ENCODE results near the gene CPA1. TPM values are rescaled to one million over a fixed set of nuclear protein-coding genes. Genes with fewer than 3 reads are reported as not detected.

The CPA1 gene
- total RNA-seq, 1 donor from 2014 or later = not detected

GRCh38 chr7:130352194-130353074 is 27.9 kb upstream of the CPA1 start:
- peak; percentile 67 for DNase-seq (ENCODE audit: low spot score)
- intact Hi-C loops (cut with DNase I) = loop anchor here (5.0 kb wide), 2 partner anchors 75 to 140 kb away; partner anchors contain the start of gene MEST

- intact Hi-C loops (cut with DNase I) = loop anchor here (5.0 kb wide), 2 partner anchors 76 to 139 kb away; partner anchors contain the start of gene MEST
- peak; percentile 71 for DNase-seq (ENCODE audit: low spot score)
Measured at GRCh38 chr7:130353196-130353595, 27.1 kb upstream of the CPA1 start.

GRCh38 chr7:130356121-130356875 is 24.0 kb upstream of the CPA1 start:
- DNase-seq (ENCODE audit: low spot score) = peak; percentile 85
- intact Hi-C loops (cut with DNase I) = no loop called here

GRCh38 chr7:130356876-130357611 is 23.2 kb upstream of the CPA1 start:
- DNase-seq (ENCODE audit: low spot score) = peak; percentile 70
- intact Hi-C loops (cut with DNase I) = no loop called here

- DNase-seq (ENCODE audit: low spot score) = no peak
- intact Hi-C loops (cut with DNase I) = no loop called here
Measured at GRCh38 chr7:130358471-130358870, 21.8 kb upstream of the CPA1 start.

GRCh38 chr7:130359276-130359857 is 20.9 kb upstream of the CPA1 start:
- peak; percentile 49 for DNase-seq (ENCODE audit: low spot score)
- intact Hi-C loops (cut with DNase I) = no loop called here

GRCh38 chr7:130360518-130360917 is 19.8 kb upstream of the CPA1 start:
- peak; percentile 3 for DNase-seq (ENCODE audit: low spot score)
- intact Hi-C loops (cut with DNase I) = loop anchor here (10.0 kb wide), 1 partner anchor 84 kb away; the partner anchor contains the start of gene CEP41

- intact Hi-C loops (cut with DNase I) = loop anchor here (10.0 kb wide), 1 partner anchor 83 kb away; the partner anchor contains the start of gene CEP41
- peak; percentile 53 for DNase-seq (ENCODE audit: low spot score)
Measured at GRCh38 chr7:130361681-130362080, 18.6 kb upstream of the CPA1 start.

- intact Hi-C loops (cut with DNase I) = loop anchor here (10.0 kb wide), 1 partner anchor 82 kb away; the partner anchor contains the start of gene CEP41
- DNase-seq (ENCODE audit: low spot score) = peak; percentile 70
Measured at GRCh38 chr7:130362251-130362816, 18.0 kb upstream of the CPA1 start.

- intact Hi-C loops (cut with DNase I) = loop anchor here (10.0 kb wide), 1 partner anchor 82 kb away; the partner anchor contains the start of gene CEP41
Measured at GRCh38 chr7:130363026-130363847, 17.1 kb upstream of the CPA1 start.

GRCh38 chr7:130364451-130364850 is 15.8 kb upstream of the CPA1 start:
- peak; percentile 35 for DNase-seq (ENCODE audit: low spot score)
- intact Hi-C loops (cut with DNase I) = loop anchor here (10.0 kb wide), 1 partner anchor 80 kb away; the partner anchor contains the start of gene CEP41

More at GRCh38 chr7:130363026-130363847, 17.1 kb upstream of the CPA1 start:
- DNase-seq (ENCODE audit: low spot score) = peak; percentile 26

GRCh38 chr7:130365088-130365487 is 15.2 kb upstream of the CPA1 start:
- intact Hi-C loops (cut with DNase I) = loop anchor here (10.0 kb wide), 1 partner anchor 80 kb away; the partner anchor contains the start of gene CEP41
- peak; percentile 5 for DNase-seq (ENCODE audit: low spot score)

- intact Hi-C loops (cut with DNase I) = loop anchor here (10.0 kb wide), 1 partner anchor 79 kb away; the partner anchor contains the start of gene CEP41
Measured at GRCh38 chr7:130365511-130366441, 14.5 kb upstream of the CPA1 start.

GRCh38 chr7:130366564-130366963 is 13.7 kb upstream of the CPA1 start:
- intact Hi-C loops (cut with DNase I) = loop anchor here (10.0 kb wide), 1 partner anchor 78 kb away; the partner anchor contains the start of gene CEP41

More at GRCh38 chr7:130365511-130366441, 14.5 kb upstream of the CPA1 start:
- DNase-seq (ENCODE audit: low spot score) = peak; percentile 74

GRCh38 chr7:130367088-130367755 is 13.1 kb upstream of the CPA1 start:
- DNase-seq (ENCODE audit: low spot score) = peak; percentile 43
- intact Hi-C loops (cut with DNase I) = loop anchor here (10.0 kb wide), 1 partner anchor 78 kb away; the partner anchor contains the start of gene CEP41

More at GRCh38 chr7:130366564-130366963, 13.7 kb upstream of the CPA1 start:
- DNase-seq (ENCODE audit: low spot score) = peak; percentile 61

Measured in cardiac septum (tissue), 1 donor.